HFFc6 (cell line): Measurements from ENCODE around the gene FLRT1. TPM values are rescaled to one million over a fixed set of nuclear protein-coding genes. Genes with fewer than 3 reads are reported as not detected.

Experiments used
- DNase-seq: peaks from one replicate; pipeline ENCODE4 v3.0.0-alpha.2; 2018
- H3K27ac Mint-ChIP-seq: 2 replicates; pipeline ENCODE4 v1.8.0; 2020; ENCODE audit warnings: mild to moderate bottlenecking, mixed read lengths
- H3K27me3 Mint-ChIP-seq: 2 replicates; pipeline ENCODE4 v1.8.0; 2021; ENCODE audit warnings: mild to moderate bottlenecking, moderate library complexity, mixed read lengths; ENCODE audit not compliant: insufficient read depth
- H3K36me3 Mint-ChIP-seq: 2 replicates; pipeline ENCODE4 v1.8.0; 2021; ENCODE audit warnings: low read depth, mixed read lengths
- H3K4me1 Mint-ChIP-seq: 2 replicates; pipeline ENCODE4 v1.8.0; 2020; ENCODE audit warnings: low read depth, mixed read lengths
- H3K4me3 Mint-ChIP-seq: 2 replicates; pipeline ENCODE4 v1.8.0; 2020; ENCODE audit warnings: mild to moderate bottlenecking, moderate library complexity, mixed read lengths
- H3K9me3 Mint-ChIP-seq: 2 replicates; pipeline ENCODE4 v1.8.0; 2020; ENCODE audit warnings: mild to moderate bottlenecking, mixed read lengths
- total RNA-seq, 6 experiments: library from RNA; stranded (reverse); fragmentation: NEBNext Ultra II Directional; extraction: Animal tissue kit (Norgen Biotek cat#: 25700); gene quantifications; 2 replicates in 1 of 6; 3 replicates in 5 of 6; pipeline ENCODE4 v1.2.3, GENCODE V29; 2021
- TF ChIP-seq, protein P1 (sequence below): fragments of 200-600 bp; sonication (generic); IDR thresholded peaks from 2 replicates; pipeline ENCODE4 v1.5.0; 2021; ENCODE audit warnings: antibody characterized with exemption, mild to moderate bottlenecking

FLRT1 gene
- total RNA-seq, 6 experiments from 2014 or later = 0.07 to 0.38 (median 0.30) TPM; not detected in 1

DNA sequence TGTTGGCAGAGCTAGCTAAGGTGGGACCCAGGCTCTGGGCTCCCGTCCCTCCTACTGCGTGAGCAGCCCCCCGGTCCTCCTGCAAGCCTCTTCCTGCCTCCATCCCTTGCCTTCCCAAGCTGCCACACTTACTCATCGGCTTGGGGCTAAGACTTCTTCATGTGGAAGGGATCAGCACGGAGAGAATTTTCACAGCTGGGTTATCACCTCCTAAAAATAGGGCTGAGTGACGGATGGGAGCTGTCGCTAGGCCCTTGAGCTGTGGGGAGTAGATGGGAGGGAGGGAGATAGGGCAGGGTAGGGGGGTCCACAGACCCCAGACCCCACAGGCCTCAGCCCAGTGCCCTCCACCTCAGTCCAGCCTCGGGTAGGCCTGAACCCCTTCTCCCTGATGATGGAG lies 41.0 kb downstream of the FLRT1 start:
- no peaks in the 10 kb centered on the region for H3K4me1 Mint-ChIP-seq
- no peaks in the 10 kb centered on the region for H3K36me3 Mint-ChIP-seq
- DNase-seq = no peak
- TF ChIP-seq, protein P1, sequence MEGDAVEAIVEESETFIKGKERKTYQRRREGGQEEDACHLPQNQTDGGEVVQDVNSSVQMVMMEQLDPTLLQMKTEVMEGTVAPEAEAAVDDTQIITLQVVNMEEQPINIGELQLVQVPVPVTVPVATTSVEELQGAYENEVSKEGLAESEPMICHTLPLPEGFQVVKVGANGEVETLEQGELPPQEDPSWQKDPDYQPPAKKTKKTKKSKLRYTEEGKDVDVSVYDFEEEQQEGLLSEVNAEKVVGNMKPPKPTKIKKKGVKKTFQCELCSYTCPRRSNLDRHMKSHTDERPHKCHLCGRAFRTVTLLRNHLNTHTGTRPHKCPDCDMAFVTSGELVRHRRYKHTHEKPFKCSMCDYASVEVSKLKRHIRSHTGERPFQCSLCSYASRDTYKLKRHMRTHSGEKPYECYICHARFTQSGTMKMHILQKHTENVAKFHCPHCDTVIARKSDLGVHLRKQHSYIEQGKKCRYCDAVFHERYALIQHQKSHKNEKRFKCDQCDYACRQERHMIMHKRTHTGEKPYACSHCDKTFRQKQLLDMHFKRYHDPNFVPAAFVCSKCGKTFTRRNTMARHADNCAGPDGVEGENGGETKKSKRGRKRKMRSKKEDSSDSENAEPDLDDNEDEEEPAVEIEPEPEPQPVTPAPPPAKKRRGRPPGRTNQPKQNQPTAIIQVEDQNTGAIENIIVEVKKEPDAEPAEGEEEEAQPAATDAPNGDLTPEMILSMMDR = no peak
- H3K9me3 Mint-ChIP-seq = no peaks in the 10 kb centered on the region
- no peak overlapping the region for H3K4me3 Mint-ChIP-seq
- peaks cover 10% of the 10 kb centered on the region for H3K27me3 Mint-ChIP-seq
- no peak overlapping the region for H3K27ac Mint-ChIP-seq

DNA sequence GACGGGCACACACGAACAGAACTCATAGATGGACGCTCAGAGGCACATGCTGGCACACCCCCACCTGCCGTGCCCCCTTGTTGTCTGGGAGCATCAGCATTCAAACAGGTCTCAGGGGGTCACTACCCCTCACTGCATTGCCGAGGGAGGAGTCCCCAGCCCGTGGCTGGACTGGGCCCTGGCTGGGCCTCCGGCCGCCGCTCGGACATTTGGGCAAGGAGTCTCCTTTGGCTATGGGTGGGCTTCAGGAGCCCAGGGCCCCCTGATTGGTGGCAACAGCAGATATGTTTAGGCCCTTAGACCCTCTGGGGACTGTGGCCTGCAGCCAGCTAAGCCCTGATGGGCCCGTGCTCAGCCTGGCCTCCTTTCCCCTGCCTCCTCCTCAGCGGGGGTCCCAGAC lies 41.9 kb downstream of the FLRT1 start:
- no peak overlapping the region for H3K27ac Mint-ChIP-seq
- H3K4me3 Mint-ChIP-seq = no peak overlapping the region
- peaks cover 11% of the 10 kb centered on the region for H3K27me3 Mint-ChIP-seq
- no peaks in the 10 kb centered on the region for H3K9me3 Mint-ChIP-seq
- no peak for DNase-seq
- TF ChIP-seq, protein P1 = no peak
- H3K36me3 Mint-ChIP-seq = no peaks in the 10 kb centered on the region
- no peaks in the 10 kb centered on the region for H3K4me1 Mint-ChIP-seq

DNA sequence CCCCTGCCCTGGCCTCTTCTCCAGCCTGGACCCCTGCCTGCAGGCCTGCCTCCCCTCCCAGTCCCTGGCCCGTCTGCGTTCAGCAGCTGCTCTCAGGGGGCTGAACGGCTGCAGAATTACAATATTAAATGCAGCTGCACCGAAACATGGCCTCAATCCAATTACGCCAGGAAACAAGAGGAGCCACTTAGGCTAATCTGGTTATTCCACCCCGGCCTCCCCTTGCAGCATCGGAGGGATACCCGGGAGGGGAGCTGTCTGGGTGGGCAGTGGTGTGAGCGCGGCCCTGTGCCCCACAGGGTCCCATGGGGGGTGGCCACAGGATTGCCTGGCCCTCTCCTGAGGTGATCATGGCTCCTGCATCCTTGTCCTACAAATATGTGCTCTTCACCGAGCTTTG lies 42.6 kb downstream of the FLRT1 start:
- H3K27ac Mint-ChIP-seq = no peak overlapping the region
- TF ChIP-seq, protein P1 = no peak
- no peak overlapping the region for H3K4me3 Mint-ChIP-seq

DNA sequence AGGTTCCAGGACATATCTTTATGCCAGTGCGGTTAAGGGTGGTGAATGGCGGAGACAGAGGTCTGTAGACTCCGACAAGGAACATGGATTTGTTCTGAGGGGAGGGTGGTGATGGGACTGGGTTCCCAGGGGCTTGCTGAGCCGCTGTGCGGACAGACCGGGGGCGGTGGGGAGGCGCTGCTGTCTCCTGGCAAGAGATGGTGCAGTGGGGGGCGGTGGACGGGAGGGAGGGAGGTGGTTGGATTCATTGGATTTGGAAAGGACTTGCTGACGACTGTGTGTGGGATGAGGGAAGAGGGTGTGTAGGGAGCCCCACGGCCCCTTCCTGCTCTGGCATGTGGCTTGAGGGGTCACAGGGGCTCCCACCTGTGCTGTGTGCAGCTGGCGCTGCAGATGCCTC lies 43.2 kb downstream of the FLRT1 start:
- peaks cover 11% of the 10 kb centered on the region for H3K27me3 Mint-ChIP-seq
- no peaks in the 10 kb centered on the region for H3K9me3 Mint-ChIP-seq
- H3K27ac Mint-ChIP-seq = no peak overlapping the region
- H3K36me3 Mint-ChIP-seq = no peaks in the 10 kb centered on the region
- H3K4me3 Mint-ChIP-seq = no peak overlapping the region
- no peak for DNase-seq
- H3K4me1 Mint-ChIP-seq = no peaks in the 10 kb centered on the region
- TF ChIP-seq, protein P1 = no peak

More for the DNA sequence above, 42.6 kb downstream of the FLRT1 start:
- DNase-seq = no peak
- Mint-ChIP-seq H3K4me1 (no peaks in the 10 kb centered on the region), H3K9me3 (no peaks in the 10 kb centered on the region), H3K36me3 (no peaks in the 10 kb centered on the region), H3K27me3 (peaks cover 11% of the 10 kb centered on the region)

DNA sequence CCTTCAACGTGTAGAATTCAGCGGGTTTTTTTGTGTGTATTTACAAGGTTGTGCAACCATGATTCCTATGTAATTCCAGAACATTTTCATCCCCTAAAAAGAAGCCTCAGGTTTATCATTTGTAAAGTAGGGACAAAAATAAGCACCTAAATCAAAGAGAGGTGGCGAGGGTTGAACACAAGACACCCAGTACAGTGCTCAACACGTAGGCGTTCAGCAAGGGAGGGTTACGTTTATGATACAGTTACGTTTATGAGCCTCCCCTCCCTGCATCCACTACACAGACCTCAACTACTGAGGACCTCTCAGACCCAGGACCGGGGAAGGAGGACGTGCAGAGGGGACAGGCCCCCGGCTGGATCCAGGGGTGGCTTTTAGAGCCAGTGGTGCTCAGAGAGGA lies 44.7 kb downstream of the FLRT1 start:
- TF ChIP-seq, protein P1 = no peak
- Mint-ChIP-seq H3K4me1 (no peaks in the 10 kb centered on the region), H3K27ac (no peak overlapping the region), H3K4me3 (no peak overlapping the region), H3K27me3 (peaks cover 11% of the 10 kb centered on the region), H3K9me3 (no peaks in the 10 kb centered on the region), H3K36me3 (no peaks in the 10 kb centered on the region)
- DNase-seq = no peak
